Measurements from ENCODE around the gene SLC51A.

GRCh38 chr3:196235452-196236122, 19.3 kb downstream of the SLC51A start:
- TF ChIP-seq CTCF (IDR thresholded peaks at IDR 0.05; ENCODE audit: extremely low read depth in 1 of 2, insufficient read depth in 1 of 2, low read depth in 1 of 2, low read length in 2 of 2) (no peak), POLR2A (IDR thresholded peaks at IDR 0.05; ENCODE audit: low read depth, low read length) (no peak), POLR2AphosphoS5 (IDR thresholded peaks at IDR 0.05; ENCODE audit: insufficient read depth, low read depth, low read length) (no peak), EZH2 (IDR thresholded peaks at IDR 0.05; ENCODE audit: borderline replicate concordance, low read depth, low read length, severe bottlenecking) (no peak)

Measured in endothelial cell of umbilical vein (primary cell).